Renal pelvis (tissue), 12 donors: ENCODE data around the gene LRFN3. TPM values are rescaled to one million over a fixed set of nuclear protein-coding genes. Genes with fewer than 3 reads are reported as not detected.
"Not testable (repeated sequence)": the region's sequence is repeated elsewhere in the genome, so short reads cannot be mapped to it uniquely, and the experiment has no call there.

Experiments
- DNase-seq: peaks from one replicate; pipeline ENCODE4 v3.0.0-alpha.2; 2013
- long read RNA-seq, 16 experiments: transcript quantifications; one replicate each; lab custom pipeline, GENCODE V29; 2026
- polyA plus RNA-seq, 3 donors: library from polyadenylated mRNA; unstranded; fragments of 120-200 nt; gene quantifications; one replicate each; pipeline ENCODE4 v1.2.1, GENCODE V29; 2013; ENCODE audit not compliant: insufficient read length in 3 of 3

LRFN3 gene
- polyA plus RNA-seq, result 10 to 100 TPM; 11.8 to 16.7 (median 13.6) TPM
- long read RNA-seq, donor 1, partial matches to known transcripts, result 0 of 1 reads
- long read RNA-seq, donor 1, other reads (novel, unspliced or antisense), result 0 of 1 reads
- long read RNA-seq, donor 2, partial matches to known transcripts, result 0 of 4 reads
- long read RNA-seq, donor 2, other reads (novel, unspliced or antisense), result 0 of 4 reads
- long read RNA-seq, donor 3, partial matches to known transcripts, result 0 of 1 reads
- long read RNA-seq, donor 3, other reads (novel, unspliced or antisense), result 0 of 1 reads
- long read RNA-seq, donor 4, partial matches to known transcripts, result 0 of 1 reads
- long read RNA-seq, donor 4, other reads (novel, unspliced or antisense), result 0 of 1 reads
- long read RNA-seq, donor 5, partial matches to known transcripts, result 0 of 1 reads
- long read RNA-seq, donor 5, other reads (novel, unspliced or antisense), result 0 of 1 reads
- long read RNA-seq, donor 6, partial matches to known transcripts, result 0 of 2 reads
- long read RNA-seq, donor 6, other reads (novel, unspliced or antisense), result 0 of 2 reads
- long read RNA-seq, donor 7, partial matches to known transcripts, result 5 of 7 reads
- long read RNA-seq, donor 7, other reads (novel, unspliced or antisense), result 0 of 7 reads
- long read RNA-seq, donor 8, partial matches to known transcripts, result 0 of 1 reads
- long read RNA-seq, donor 8, other reads (novel, unspliced or antisense), result 0 of 1 reads
- long read RNA-seq, donor 9, partial matches to known transcripts, result 0 of 4 reads
- long read RNA-seq, donor 9, other reads (novel, unspliced or antisense), result 0 of 4 reads
- long read RNA-seq, donor 10, partial matches to known transcripts, result 5 of 6 reads
- long read RNA-seq, donor 10, other reads (novel, unspliced or antisense), result 0 of 6 reads
- long read RNA-seq, donor 11, partial matches to known transcripts, result 5 of 6 reads
- long read RNA-seq, donor 11, other reads (novel, unspliced or antisense), result 0 of 6 reads
- long read RNA-seq, donor 12, transcript LRFN3-201 (3 exons, 2,513 nt), result major isoform, 5 of 10 reads
- long read RNA-seq, donor 12, partial matches to known transcripts, result 5 of 10 reads
- long read RNA-seq, donor 12, other reads (novel, unspliced or antisense), result 0 of 10 reads
- long read RNA-seq, donor 13, result 0 reads
- long read RNA-seq, donor 14, result 0 reads
- long read RNA-seq, donor 15, partial matches to known transcripts, result 5 of 8 reads
- long read RNA-seq, donor 15, other reads (novel, unspliced or antisense), result 0 of 8 reads
- long read RNA-seq, donor 16, partial matches to known transcripts, result 0 of 2 reads
- long read RNA-seq, donor 16, other reads (novel, unspliced or antisense), result 0 of 2 reads

- DNase-seq, result peak; percentile 66
Observed at GRCh38 chr19:35935911-35936737, at the start of gene LRFN3. TSS of gene LRFN3 (plus strand) at chr19:35936374. CDS start at chr19:35939426, 3,052 bp downstream.

- DNase-seq, result no peak
Observed at GRCh38 chr19:35887197-35887596, 49.0 kb upstream of the LRFN3 start.

- no peak for DNase-seq
Observed at GRCh38 chr19:35888398-35888797, 47.8 kb upstream of the LRFN3 start.

GRCh38 chr19:35889370-35890112, 46.6 kb upstream of the LRFN3 start:
- DNase-seq, result no peak

- DNase-seq, result no peak
Observed at GRCh38 chr19:35890113-35890650, 46.0 kb upstream of the LRFN3 start.

GRCh38 chr19:35891819-35892218, 44.4 kb upstream of the LRFN3 start:
- not testable (repeated sequence) for DNase-seq

- no peak for DNase-seq
Observed at GRCh38 chr19:35894342-35894741, 41.8 kb upstream of the LRFN3 start.

- DNase-seq, result no peak
Observed at GRCh38 chr19:35895911-35896642, 40.1 kb upstream of the LRFN3 start.

- no peak for DNase-seq
Observed at GRCh38 chr19:35896643-35897040, 39.5 kb upstream of the LRFN3 start.

- no peak for DNase-seq
Observed at GRCh38 chr19:35897706-35898451, 38.3 kb upstream of the LRFN3 start.

- no peak for DNase-seq
Observed at GRCh38 chr19:35898499-35898809, 37.7 kb upstream of the LRFN3 start.

- peak; percentile 82 for DNase-seq
Observed at GRCh38 chr19:35899547-35900214, 36.5 kb upstream of the LRFN3 start.

- no peak for DNase-seq
Observed at GRCh38 chr19:35901055-35901644, 35.0 kb upstream of the LRFN3 start.

GRCh38 chr19:35901854-35902661, 34.1 kb upstream of the LRFN3 start, which contains the start of gene HCST:
TSS of gene HCST (plus strand) at chr19:35902529. CDS start at chr19:35902594, 65 bp downstream.
- no peak for DNase-seq

- DNase-seq, result no peak
Observed at GRCh38 chr19:35902870-35903475, 33.2 kb upstream of the LRFN3 start.

GRCh38 chr19:35903550-35904179, 32.5 kb upstream of the LRFN3 start:
- DNase-seq, result peak; percentile 62
